HG03025 (cell line): ENCODE data around the gene FXR2.

Source experiments
- ATAC-seq: cut with Tn5 transposase; IDR thresholded peaks from one replicate; pipeline ENCODE4 v1.9.1; 2021; ENCODE audit warnings: mild to moderate bottlenecking, moderate library complexity; ENCODE audit not compliant: unreplicated experiment, low FRiP score

FXR2 gene

DNA sequence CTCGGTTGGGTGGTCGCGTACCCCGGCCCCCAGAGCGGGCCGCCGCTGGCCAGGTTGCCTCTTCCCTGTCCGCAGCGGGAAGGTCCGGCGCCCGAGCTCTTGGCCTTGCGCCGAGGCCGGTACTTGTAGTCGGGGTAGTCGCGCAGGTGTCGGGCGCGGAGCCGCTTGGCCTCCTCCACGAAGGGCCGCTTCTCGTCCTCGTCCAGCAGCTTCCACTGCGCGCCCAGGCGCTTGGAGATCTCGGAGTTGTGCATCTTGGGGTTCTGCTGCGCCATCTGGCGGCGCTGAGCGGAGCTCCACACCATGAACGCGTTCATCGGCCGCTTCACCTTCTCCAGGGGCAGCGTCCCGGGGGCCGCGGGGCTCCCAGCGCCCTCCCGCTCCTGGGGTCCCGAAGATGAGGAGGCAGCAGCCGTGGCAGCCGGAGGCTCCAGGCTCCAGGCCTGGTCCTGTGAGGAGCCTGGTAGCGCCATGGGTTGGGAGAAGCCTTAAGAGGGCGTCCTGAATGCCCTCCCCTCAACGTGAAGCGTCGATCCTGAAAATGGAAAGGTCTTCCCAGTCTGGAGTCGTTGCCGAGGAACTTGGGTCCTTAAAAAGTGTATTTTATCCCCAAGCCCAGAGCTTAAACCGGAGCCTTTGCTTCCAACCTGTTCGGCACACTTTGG lies 25.4 kb downstream of the FXR2 start:
- ATAC-seq: no peak

DNA sequence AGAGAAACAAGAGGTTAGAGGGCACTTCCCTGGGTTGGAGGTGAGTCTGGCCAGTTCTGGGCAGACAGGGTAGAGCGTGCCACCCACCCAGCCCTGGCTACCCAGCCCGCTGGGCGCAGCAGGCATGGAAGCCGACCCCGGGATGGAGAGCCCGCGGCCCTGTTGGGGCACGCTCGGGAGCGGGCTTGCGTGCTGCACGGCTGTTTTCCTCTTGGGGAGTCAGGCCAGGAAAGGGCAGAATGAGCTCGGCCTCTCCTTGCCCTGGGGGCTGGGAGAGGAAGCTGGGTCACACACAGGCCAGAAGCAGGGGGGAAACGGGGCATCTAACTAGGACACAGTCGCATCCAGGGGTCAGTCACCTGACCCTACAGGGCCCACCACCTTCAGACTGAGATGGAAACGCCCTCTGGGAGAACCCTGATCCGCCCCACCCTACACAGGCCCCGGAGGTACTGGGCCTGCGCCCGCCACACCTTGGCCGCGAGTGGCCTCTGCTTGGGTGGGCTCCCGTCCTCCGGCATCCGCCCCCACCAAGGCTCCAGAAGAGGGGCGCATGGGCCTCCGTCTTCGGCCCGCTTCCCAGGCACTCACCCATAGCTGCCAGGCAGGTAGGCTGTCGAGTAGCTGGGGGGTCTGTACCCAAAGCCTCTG lies 26.0 kb downstream of the FXR2 start:
- no peak for ATAC-seq

DNA sequence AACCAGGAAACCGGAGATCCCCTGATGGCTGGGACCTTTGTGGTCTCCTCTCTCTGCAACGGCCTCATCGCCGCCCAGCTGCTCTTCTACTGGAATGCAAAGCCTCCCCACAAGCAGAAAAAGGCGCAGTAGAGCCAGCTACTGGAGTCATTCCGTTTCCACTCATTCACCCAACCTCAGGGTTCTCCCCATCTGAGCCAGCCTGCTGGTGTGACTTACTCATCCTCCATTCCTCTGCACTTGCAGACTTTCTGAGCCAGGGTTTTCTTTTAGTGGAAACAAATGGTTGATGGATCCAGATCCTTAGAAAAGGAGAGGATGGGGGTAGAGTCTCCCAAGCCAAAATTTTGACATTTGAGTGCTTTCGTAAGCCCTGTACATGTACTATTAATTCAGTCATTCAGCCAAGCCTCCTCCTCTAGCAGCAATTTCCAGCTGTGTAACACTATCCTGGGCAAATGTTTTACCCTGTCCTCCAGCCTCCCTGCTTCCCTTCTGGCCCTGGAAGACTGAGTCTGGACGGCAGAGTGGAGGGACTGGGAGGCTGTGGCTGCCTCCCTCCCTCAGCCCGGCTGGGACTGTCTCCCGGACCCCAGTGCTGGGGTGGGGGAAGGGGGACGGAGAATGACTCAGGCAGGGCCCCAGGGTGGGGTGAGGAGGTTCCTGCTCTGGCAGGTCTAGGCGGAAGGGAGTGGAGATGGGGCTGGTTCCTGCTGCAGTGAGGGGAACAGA lies 27.1 kb downstream of the FXR2 start:
- ATAC-seq: no peak

DNA sequence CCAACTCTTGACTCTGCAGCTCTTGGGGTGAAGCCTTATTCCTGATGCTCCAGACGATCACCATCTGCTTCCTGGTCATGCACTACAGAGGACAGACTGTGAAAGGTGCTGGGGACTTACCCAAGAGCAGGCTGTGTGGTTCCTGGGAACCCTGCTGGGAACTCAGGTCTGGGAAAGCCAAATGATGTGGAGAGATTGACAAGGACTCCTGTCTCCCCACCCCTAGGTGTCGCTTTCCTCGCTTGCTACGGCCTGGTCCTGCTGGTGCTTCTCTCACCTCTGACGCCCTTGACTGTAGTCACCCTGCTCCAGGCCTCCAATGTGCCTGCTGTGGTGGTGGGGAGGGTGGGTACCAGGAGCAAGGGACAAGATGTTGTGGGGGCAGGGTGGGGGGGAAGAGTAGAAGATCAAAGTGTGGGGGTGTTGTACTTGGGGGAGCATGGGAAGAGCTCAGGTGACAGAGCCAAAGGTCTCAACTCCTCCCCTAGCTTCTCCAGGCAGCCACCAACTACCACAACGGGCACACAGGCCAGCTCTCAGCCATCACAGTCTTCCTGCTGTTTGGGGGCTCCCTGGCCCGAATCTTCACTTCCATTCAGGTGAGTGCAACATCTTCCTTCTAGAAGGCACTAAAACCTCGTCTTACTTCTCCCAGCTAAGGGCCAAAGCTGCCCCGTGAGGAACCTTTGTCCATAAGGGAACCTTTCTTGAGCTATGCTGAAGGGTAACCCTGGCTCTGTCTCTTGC lies 27.9 kb downstream of the FXR2 start:
- no peak for ATAC-seq

- peak; percentile 64 for ATAC-seq
Observed at GRCh38 chr17:7583253-7584109, 31.2 kb downstream of the FXR2 start, which contains the start of gene MPDU1. MPDU1 (plus strand) TSS chr17:7583852; CDS start chr17:7583863, 11 bp downstream.

DNA sequence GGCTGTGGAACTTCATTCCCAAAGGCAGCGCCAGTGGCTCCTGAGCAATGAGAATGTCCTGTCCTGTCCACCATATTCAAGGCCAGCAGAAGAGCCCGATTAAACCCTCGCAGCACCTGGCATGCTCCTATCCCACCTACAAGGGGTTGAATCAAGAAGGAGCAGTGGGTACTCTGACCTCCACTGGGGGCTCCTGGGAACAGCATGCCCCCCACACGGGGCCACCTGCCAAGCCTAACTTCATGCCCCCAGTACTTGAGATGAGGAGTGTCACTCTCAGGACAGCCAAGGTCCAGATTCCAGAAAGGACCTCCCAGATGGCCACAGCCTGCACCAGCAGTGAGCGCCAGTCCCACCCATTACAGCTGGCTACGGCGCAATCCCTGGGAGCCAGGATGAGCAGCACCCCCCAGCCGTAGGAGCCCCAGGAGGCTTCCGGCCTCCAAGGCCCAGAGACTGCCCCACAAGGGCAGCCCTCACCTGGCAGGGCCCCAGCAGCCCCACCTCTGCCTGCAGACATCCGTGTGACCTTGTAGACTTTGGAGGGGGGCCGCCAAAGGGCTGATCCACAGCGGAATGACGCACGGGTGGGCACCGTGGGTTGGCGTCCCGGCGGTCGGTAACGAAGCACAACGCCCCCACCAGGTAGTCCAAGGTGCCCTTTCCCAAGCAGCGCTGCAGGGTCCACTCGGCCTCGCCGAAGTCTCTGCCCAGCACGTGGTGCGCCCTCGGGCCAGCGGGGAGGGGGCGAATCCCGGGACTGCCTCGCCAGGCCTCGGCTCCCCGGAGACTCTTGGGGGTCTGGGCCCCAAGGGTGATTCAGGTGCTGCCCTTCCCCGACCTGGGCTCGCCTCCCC lies 32.1 kb downstream of the FXR2 start:
- no peak for ATAC-seq

GRCh38 chr17:7580604-7581575 lies 33.8 kb downstream of the FXR2 start:
- no peak for ATAC-seq

GRCh38 chr17:7579834-7580603 lies 34.7 kb downstream of the FXR2 start:
- ATAC-seq: no peak

DNA sequence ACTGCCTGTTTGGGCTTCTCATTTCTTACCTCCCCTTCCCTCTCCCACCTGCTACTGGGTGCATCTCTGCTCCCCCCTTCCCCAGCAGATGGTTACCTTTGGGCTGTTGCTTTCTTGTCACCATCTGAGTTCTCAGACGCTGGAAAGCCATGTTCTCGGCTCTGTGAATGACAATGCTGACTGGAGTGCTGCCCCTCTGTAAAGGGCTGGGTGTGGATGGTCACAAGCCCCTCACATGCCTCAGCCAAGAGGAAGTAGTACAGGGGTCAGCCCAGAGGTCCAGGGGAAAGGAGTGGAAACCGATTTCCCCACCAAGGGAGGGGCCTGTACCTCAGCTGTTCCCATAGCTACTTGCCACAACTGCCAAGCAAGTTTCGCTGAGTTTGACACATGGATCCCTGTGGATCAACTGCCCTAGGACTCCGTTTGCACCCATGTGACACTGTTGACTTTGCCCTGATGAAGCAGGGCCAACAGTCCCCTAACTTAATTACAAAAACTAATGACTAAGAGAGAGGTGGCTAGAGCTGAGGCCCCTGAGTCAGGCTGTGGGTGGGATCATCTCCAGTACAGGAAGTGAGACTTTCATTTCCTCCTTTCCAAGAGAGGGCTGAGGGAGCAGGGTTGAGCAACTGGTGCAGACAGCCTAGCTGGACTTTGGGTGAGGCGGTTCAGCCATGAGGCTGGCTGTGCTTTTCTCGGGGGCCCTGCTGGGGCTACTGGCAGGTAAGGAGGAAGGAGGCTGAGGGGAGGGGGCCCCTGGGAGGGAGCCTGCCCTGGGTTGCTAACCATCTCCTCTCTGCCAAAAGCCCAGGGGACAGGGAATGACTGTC lies 35.5 kb downstream of the FXR2 start, which contains the start of gene CD68:
Gene CD68 (plus strand): TSS at position 638 of the 833 bp plus-strand sequence. CDS start 40 bp downstream, at position 678.
- ATAC-seq: no peak

DNA sequence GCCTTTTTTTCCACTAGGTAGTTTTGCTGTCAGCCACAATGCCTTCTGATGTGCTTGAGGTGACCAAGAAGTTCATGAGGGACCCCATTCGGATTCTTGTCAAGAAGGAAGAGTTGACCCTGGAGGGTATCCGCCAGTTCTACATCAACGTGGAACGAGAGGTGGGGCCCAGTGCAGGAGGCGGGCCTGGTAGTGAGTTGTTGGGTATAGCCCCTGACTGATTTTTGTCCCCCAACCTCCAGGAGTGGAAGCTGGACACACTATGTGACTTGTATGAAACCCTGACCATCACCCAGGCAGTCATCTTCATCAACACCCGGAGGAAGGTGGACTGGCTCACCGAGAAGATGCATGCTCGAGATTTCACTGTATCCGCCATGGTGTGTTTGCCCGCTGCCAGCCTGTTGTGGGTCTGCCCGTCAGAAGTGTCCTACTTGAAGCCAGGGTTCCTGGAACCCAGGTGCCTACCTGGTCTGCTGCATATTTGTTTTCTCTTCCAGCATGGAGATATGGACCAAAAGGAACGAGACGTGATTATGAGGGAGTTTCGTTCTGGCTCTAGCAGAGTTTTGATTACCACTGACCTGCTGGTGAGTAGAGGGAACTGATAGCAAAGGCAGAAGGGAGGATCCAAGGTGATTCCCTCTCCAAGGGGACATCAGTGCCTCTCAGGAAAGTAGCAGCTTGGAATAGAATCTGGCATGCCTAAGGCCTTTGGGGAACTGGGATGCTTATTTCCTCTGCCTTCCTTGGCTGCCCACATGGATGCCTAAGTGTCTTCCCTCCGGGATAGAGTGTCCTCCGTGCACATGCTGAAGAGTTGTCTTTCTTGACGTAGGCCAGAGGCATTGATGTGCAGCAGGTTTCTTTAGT lies 37.1 kb downstream of the FXR2 start:
- ATAC-seq: no peak

GRCh38 chr17:7576432-7576937 lies 38.2 kb downstream of the FXR2 start:
- no peak for ATAC-seq

DNA sequence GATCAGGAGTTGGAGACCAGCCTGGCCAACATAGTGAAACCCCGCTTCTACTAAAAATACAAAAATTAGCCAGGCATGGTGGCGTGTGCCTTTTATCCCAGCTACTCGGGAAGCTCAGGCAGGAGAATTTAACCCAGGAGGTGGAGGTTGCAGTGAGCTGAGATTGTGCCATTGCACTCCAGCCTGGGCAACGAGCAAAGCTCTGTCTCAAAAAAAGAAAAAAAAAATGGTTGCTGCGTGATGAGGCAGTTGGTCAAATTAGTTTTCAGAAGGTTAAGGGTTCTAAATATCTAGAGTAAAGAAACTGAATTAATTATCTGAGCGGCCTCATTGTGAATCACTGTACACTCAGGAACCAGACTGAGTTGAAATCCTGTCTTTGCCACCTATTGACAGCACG lies 38.7 kb downstream of the FXR2 start:
- no peak for ATAC-seq

DNA sequence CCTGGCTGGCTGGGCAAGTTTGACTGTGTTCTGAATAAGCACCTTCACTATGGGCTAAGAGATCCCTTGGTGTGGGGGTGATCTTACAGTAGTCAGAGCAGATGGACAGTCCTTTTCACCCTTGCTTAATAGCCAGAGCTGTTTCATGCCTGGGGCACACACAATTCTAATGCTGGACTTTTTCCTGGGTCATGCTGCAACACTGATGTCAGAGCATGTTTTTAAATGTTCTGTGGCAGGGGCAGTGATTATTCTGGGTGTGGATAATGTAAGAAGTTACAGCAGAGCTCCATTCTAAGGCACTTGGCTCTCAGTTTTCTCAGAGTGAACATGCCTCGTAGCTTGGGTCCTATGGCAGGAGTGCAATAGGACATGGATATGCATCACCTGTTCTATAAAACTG lies 39.2 kb downstream of the FXR2 start:
- no peak for ATAC-seq

DNA sequence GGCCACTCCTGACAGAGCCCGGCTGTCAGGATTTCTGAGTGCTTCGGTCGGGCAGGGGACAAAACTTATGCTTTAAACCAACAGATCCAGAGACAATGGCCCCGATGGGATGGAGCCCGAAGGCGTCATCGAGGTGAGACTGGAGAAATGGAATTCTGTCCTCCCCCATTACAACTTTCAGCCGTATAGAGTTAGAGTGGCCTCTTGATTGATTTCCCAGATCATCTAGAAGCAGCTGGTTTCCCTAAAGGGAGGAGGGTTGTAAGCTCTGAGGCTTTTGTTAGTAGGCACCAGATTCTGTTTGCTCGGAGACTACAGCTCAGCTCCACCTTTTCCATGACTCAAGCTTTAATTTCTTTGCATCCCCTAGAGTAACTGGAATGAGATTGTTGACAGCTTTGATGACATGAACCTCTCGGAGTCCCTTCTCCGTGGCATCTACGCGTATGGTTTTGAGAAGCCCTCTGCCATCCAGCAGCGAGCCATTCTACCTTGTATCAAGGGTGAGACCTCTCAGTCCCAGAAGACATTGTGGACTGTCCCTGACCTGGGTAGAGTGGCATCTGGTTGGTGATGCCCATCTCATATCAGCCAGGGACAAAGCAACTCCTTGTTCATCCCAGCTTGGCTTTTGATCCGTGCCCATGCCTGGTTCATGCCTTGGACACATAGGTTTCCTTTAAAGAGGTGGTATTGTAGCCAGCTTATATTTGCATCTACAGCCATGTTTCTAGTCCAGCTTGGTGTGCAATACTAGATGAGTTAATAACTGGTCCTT lies 40.3 kb downstream of the FXR2 start:
- no peak for ATAC-seq
